Measurements from ENCODE around the gene BMAL1.

GRCh38 chr11:13228572-13228971, 49.0 kb upstream of the BMAL1 start:
- TF ChIP-seq CTCF (IDR thresholded peaks at IDR 0.05) (no peak), EZH2 (IDR thresholded peaks at IDR 0.05) (no peak), EZH2phosphoT487 (IDR thresholded peaks at IDR 0.05) (no peak)

All from neural progenitor cell (in vitro differentiated cells).